NCI-H2081 (cell line): ENCODE measurements around the gene BOLA2.
"Not testable (repeated sequence)": the region's sequence is repeated elsewhere in the genome, so short reads cannot be mapped to it uniquely, and the experiment has no call there.

Experiments
- DNase-seq, 2 experiments: peaks; one replicate each; lab custom pipeline; 2025; lab: John Stamatoyannopoulos, UW

BOLA2 gene

DNA sequence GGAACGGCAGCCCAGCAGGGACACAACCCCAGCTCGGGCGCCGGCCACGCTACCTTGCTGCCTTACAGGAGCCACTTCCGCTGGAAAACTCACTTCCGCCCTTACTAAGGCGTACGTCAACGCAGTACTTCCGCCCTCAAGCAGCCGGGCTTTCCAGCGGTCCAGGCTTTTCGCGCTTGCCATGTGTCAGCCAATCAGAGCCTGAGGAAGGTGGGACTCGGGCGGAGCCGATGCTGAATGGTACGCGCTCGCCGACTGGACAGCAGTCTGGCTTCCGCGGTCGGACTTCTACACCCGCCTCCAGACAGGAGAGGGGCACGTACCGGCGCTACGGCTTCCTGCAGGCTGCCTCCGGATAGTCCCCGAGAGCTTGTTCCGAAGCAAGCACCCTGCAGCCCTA lies at the start of gene BOLA2, which contains the start of gene SLX1B:
BOLA2 (minus strand) TSS at position 83 of the 400 bp plus-strand sequence. CDS start 98 bp downstream, outside the sequence.
SLX1B (plus strand) TSS at position 265 of the 400 bp plus-strand sequence.
- DNase-seq: not testable (repeated sequence)

DNA sequence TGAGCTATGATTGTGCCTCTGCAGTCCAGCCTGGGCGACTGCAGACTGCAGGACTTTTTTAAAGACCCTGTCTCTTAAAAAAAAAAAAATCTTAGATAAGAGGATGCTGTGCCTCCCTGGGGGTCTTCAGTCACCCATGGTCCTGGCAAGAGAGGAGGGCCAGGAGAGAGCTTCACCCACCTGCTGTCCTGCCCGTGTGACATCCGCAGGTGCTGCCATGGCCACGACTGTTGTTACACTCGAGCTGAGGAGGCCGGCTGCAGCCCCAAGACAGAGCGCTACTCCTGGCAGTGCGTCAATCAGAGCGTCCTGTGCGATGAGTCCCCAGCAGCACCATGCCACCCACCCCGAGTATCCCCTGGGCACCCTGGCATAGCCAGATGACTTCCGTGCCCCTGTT lies 28.1 kb upstream of the BOLA2 start:
- not testable (repeated sequence) for DNase-seq

DNA sequence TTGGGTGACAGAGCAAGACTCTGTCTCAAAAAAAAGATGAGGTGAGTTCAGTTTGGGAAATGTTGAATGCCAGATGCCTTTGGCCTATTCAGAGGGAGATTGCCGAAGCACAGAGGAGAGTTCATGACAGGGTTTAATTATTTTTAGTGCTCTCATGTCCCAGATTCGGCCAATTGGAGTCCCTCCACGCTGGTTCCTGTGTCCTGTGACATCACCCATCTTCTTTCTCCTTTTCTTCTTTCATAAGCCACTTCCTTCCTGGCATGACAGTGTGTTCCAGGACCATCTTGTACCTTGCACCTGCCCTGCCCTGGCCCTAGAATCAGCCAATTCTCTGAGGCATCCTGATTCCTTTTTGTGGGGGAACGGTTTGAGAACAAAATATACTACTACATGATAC lies 17.9 kb upstream of the BOLA2 start:
- not testable (repeated sequence) for DNase-seq

DNA sequence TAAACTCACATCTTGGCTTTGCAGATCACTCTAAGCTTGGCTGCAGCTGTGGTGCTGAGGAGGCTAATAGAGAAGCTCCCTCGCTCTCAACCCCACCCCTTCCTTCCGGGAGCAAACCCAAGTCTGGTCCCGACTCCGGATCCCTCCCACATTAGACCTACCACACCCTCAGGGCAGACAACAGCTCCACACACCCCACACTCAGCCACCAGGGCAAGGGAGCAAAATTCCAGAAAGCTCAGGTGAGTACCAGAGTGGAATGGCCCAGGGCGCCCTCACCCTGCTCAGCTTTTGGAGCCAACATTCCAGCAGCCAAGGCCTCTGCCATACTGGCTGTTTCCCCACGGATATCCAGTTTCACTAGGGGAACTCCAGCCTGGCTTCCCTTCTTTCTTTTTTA lies 15.5 kb upstream of the BOLA2 start:
- DNase-seq: not testable (repeated sequence)

DNA sequence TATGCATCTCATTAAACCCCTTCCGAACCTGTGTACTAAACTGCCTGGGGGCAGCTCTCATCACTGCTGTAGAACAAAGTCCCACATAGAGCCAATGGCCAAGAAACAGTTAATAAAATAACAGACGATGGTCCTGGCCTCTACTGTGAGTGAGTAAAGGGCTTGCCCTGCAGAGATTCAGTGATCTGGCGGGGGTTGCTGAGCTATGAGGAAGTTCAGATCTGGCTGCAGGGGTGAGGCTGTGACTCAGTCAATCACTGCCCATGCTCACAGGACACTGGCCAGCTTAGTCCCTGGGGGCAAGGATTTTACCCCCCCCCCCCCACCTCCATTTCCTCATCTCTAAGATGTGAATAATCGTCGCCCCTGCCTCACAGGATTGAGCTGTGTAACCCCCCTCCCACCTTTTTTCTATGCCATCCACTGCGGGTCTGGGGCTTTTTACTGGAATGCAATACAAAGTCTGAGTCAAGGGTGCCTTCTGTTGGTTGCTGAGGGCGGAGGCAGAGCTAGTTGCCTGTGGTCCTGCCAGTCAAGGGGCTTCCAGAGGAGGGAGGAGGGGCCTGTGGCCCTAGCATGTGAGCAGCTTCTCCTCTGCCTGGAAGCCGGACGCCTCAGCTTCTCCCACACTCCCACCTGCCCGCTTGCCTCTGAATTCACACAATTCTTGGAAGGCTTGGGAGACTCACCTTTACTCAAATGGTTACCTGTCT lies 13.7 kb upstream of the BOLA2 start:
- DNase-seq: not testable (repeated sequence)

GRCh38 chr16:29466904-29467303 lies 12.8 kb upstream of the BOLA2 start:
- not testable (repeated sequence) for DNase-seq

- DNase-seq: not testable (repeated sequence)
These were observed 12.1 kb upstream of the BOLA2 start for GRCh38 chr16:29465985-29466824.

- not testable (repeated sequence) for DNase-seq
These were observed 6.5 kb upstream of the BOLA2 start for GRCh38 chr16:29460647-29461030.

- not testable (repeated sequence) for DNase-seq
These were observed 5.8 kb upstream of the BOLA2 start, which contains the start of gene SULT1A4 for GRCh38 chr16:29459706-29460646. TSS of gene SULT1A4 (plus strand) at chr16:29459913. CDS start at chr16:29461386, 1,473 bp downstream.

DNA sequence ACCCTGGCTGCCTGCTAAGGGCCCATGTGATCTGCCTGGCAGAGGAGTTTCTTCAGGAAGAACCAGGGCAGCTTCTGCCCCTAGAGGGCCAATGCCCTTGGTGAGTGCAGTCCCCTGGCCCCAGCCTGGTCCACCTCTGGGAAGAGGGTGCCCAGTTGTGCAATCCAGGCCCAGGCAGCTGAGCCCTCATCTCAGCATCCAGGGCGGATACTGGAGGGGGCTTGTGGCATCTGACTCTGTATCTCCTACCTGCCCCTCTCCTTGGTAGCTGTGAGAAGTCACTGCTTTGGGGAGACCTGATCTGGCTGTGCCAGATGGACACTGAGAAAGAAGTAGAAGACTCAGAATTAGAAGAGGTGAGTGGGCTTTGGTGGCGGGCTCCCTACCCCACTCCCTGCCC lies 3.5 kb upstream of the BOLA2 start:
- not testable (repeated sequence) for DNase-seq

DNA sequence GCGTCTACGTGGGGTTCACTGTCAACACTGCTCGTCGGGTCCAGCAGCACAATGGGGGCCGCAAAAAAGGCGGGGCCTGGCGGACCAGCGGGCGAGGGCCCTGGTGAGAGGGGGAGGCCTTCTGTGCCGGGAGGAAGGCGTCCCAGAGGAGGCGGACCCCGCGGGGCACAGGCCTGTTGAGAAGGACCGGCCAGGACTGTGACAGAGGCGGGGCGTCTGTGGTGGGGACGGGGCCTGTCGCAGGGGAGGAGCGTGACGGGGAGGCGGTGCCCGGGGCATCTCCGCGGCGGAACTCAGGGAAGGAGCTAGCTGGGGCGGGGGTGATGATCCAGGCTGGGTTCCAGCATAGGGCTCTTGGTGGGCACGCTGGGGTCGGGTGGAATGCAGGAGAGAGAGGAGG lies 677 bp upstream of the BOLA2 start:
- not testable (repeated sequence) for DNase-seq

DNA sequence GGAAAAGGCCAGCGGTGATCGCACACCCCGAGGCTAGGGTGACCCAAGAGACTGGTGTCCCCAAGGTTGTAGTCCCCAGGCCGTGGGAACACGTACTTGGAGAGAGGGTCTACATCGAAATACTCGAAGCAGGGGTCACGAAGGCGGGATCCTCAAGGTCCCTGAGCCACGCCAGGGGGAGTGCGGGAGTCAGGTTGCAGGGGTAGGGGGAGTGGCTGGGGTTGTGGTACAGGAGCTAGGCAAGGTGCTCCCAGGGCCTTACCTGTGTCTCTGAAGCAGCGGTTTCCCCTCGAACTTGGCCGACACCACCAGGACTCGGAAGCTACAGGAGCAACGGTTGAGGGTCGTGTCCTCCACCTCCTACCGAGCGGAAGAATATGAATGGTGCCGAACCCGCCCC lies 397 bp downstream of the BOLA2 start:
- DNase-seq: not testable (repeated sequence)

DNA sequence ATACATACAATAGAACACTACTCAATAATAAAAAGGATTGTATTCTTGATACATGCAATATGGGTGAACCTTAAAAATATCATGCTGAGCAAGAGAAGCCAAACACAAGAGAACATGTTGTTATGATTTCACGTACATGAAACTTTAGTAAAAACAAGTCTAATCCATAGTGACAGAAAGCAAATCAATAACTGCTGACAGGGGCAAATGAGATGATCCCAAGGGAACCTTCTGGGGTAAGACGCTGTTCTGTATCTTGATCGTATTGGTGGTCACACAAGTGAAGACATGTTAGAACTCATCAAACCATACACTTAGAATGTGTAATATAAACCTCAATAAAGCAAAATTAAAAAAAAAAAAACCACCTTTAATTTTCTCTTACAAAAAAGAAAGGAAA lies 28.8 kb downstream of the BOLA2 start:
- DNase-seq: not testable (repeated sequence)

DNA sequence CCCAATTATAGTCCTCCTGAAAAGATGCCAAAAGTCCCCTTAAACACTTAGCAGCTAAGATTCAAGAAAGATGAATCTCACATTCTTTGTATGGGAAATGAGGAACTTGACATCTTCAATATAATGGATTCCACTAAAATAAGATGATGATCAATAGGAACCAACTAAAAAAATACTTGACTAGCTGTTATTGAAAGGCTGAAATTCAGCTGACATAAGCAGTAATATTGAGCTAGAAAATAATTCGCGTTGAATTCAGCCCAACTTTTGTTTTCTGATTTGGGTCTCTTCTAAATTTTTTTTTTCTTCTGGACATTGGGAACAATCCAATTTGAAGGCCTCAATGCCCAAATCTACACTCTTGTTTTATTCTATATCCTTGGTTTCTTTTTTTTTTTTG lies 30.6 kb downstream of the BOLA2 start:
- not testable (repeated sequence) for DNase-seq

DNA sequence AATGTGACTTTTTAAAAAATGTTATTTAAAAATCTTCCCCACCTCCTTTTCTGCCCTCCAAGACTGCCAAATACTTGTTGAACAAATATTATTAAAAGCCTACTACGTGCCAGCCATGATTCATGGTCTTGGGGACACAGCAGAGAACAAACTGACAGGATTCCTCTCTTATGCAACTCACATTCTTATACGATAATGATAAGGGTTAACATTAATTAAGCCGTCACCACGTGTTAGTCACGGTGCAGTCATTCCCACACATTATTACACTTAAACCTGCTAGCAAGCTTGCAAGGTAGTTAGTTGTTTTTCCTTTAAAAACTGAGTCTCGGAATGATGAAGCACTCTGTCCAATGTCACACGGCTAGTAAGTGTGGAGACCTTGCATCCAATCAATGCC lies 48.9 kb downstream of the BOLA2 start:
- not testable (repeated sequence) for DNase-seq
